ENCODE results near the gene NARF.

The NARF gene

DNA sequence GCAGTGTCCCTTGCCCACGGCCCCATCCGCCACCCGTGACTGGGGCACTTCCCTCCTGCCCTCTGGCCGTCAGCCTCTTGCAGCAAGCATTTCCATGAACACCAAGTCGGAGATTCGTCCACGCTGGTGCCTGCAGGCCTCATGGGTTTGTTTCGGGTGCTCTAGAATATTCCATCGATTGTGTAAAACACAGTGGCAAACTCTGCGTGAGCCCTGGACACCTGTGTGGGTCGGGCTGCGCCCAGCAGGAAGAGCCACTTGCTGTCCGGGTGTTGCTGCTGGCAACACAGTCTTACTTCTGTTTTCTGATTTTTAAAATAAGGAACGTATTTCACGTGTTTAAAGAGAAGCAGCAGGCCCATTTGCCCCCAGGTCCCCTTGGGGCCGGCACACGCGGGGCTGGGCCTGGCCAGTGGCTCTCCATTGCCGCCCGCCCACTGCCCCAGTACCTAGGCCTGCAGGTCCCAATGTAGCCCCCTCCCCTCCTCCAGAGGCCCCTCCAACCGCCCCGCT lies 18.0 kb upstream of the NARF start:
- Mint-ChIP-seq H3K4me3 (no peak overlapping the region), H3K4me1 (peaks cover 3% of the 10 kb centered on the region), H3K27ac (peak overlapping the region; percentile 31), H3K9me3 (no peaks in the 10 kb centered on the region), H3K36me3 (no peaks in the 10 kb centered on the region), H3K27me3 (no peaks in the 10 kb centered on the region)

DNA sequence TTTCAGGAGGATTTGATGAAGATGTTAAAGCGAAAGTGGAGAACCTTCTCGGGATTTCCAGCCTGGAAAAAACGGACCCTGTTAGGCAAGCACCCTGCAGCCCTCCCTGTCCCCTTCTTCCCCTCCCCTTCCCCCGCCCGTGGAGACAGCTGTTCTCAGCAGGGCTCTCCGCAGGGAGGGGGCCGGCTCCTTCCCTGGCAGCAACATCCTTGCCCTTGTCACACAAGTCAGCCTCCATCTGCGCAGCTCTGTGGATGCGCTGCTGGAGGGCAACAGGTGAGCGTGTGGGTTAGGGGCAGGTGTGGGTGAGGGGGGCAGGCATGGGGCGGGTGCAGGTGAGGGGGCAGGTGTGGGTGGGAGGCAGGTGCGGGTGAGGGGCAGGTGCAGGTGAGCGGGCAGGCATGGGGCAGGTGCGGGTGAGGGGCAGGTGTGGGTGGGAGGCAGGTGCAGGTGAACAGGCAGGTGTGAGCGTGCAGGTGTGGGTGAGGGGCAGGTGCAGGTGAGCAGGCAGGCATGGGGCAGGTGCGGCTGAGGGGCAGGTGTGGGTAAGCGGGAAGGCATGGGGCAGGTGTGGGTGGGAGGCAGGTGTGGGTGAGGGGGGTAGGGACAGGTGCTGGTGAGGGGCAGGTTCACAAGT lies 17.4 kb upstream of the NARF start:
- H3K36me3 Mint-ChIP-seq, result no peaks in the 10 kb centered on the region
- peaks cover 5% of the 10 kb centered on the region for H3K4me1 Mint-ChIP-seq
- H3K27ac Mint-ChIP-seq, result no peak overlapping the region
- H3K4me3 Mint-ChIP-seq, result no peak overlapping the region
- no peaks in the 10 kb centered on the region for H3K27me3 Mint-ChIP-seq
- H3K9me3 Mint-ChIP-seq, result no peaks in the 10 kb centered on the region

DNA sequence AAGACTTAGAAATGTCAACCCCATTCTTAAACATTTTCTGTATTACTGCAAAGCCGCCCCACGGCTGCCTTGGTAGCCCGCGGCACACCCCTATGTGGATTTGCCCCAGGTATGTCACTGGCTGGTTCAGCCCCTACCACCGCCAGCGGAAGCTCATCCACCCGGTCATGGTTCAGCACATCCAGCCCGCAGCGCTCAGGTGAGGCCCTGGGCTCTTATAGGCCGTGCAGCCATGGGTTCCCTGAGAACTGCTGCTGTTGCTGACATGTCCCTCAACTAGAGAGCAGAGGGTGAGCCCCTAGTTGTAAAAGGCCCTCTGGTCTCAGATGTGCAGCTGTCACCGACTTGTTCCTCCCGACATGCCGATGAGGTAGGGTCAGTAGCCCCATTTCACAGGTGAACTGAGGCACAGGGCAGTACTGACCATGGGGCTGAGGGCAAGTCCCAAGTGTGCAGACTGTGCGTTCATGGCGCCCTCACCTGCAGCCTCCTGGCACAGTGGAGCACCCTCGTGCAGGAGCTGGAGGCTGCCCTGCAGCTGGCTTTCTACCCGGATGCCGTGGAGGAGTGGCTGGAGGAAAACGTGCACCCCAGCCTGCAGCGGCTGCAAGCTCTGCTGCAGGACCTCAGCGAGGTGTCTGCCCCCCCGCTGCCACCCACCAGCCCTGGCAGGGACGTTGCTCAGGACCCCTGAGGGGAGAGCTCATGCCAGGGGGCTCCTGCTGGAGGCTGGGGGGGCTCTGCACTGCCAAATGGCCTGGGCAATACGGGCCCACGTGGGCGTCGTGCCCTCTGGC lies 16.7 kb upstream of the NARF start:
- no peak overlapping the region for H3K27ac Mint-ChIP-seq
- no peaks in the 10 kb centered on the region for H3K9me3 Mint-ChIP-seq
- H3K4me1 Mint-ChIP-seq, result peaks cover 11% of the 10 kb centered on the region
- H3K4me3 Mint-ChIP-seq, result no peak overlapping the region
- no peaks in the 10 kb centered on the region for H3K36me3 Mint-ChIP-seq
- no peaks in the 10 kb centered on the region for H3K27me3 Mint-ChIP-seq

DNA sequence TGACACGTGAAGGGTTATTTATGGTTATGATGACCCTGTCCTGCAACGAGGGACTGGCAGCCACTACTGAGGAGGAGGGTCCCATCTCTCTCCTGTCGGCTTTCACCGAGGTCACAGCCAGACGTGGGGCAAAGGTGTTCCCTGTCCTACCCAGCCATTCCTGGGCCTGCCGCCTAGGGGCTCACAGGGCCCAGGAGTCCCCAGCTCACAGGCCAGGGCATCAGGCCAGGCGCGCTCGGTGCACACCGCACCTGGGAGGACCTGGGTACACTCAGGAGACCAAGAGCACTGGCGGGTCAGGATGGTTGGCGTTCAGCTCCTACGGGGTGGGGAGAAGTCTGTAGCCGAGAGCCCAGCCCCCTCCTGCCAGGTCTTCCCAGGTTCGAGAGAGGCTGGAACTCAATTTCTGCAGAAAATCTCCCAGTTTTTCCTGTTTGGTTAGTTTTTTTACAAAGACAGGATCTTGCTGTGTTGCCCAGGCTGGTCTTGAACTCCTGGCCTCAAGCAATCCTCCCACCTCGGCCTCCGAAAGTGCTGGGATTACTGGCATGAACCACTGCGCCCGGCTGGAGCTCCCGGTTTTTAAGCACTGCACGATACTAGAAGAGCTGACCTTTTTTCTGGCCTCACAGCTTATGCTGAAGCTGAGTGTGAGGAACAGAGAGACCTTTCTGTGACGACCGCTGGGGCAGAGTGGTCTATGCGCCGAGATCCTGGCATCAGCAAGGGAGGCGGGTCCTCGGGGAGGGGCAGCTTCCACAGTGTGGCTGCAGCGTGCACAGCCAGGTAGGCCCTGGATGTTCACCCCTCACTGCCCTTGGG lies 15.7 kb upstream of the NARF start:
- Mint-ChIP-seq H3K4me3 (no peak overlapping the region), H3K27ac (no peak overlapping the region), H3K36me3 (peaks cover 1% of the 10 kb centered on the region), H3K27me3 (no peaks in the 10 kb centered on the region), H3K4me1 (peaks cover 16% of the 10 kb centered on the region), H3K9me3 (no peaks in the 10 kb centered on the region)

DNA sequence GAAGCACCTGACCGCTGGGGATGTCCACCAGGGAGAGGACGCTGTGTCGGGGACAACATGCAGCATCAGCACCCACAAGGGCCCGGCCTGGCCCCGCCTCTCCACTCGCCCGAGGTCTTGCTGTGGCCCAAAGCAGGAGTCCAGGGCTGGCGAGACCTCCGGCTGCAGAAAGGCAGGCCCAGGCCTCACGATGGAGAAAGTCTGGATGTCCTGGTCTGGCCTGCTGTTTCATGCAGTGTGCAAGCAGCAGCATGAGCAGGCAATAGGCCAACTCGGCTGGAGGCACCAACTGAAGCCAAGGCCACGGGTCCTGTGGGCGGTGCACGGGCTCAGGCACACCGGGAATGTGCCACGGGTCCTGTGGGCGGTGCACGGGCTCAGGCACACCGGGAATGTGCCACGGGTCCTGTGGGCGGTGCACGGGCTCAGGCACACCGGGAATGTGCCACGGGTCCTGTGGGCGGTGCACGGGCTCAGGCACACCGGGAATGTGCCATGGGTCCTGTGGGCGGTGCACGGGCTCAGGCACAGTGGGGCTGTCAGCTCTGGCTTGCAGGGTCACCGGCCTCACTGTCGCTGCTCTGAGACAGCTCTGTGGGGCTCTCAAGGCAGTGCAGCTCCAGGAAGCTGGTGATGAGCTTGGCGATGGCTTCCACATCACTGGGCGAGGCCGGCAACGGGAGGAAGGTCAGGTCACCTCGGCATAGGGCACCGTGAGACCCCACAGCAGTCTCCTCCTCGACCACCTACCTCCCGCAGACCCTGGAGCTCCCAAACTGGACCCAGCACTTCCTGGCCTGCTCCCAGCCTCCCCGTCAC lies 14.9 kb upstream of the NARF start:
- Mint-ChIP-seq H3K27me3 (no peaks in the 10 kb centered on the region), H3K9me3 (no peaks in the 10 kb centered on the region), H3K4me3 (no peak overlapping the region), H3K36me3 (peaks cover 1% of the 10 kb centered on the region), H3K27ac (no peak overlapping the region), H3K4me1 (peaks cover 18% of the 10 kb centered on the region)

DNA sequence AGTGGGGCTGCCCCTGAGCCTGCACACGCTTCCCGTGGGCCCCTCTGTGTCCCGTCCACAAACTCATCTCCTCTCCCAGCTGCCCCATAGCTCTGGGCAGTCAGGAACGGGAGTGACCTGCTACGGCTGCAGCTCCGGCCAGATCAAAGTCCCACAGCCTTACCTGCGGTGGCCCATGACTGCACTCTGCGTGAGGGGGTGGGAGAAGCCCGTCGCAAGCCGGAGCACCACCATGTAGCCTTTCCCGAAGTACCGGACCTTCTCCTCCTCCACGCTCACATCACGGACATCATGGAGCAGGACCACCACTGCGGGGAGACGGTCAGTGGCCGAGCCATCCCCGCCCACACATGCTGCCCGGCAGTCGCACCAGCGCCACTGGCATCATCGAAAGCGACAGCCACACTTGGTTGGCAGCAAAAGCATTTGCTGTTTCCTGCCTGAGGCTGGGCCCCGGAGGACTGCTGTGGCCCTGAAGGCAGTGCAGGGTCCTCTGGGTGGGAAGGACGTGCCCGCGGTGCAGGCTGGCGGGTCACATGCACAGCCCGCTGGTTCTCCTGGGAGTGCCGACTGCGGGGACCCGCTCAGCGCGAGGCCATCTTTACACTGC lies 14.2 kb upstream of the NARF start:
- H3K9me3 Mint-ChIP-seq, result no peaks in the 10 kb centered on the region
- no peak overlapping the region for H3K4me3 Mint-ChIP-seq
- no peak overlapping the region for H3K27ac Mint-ChIP-seq
- H3K27me3 Mint-ChIP-seq, result no peaks in the 10 kb centered on the region
- peaks cover 22% of the 10 kb centered on the region for H3K4me1 Mint-ChIP-seq
- peaks cover 1% of the 10 kb centered on the region for H3K36me3 Mint-ChIP-seq

DNA sequence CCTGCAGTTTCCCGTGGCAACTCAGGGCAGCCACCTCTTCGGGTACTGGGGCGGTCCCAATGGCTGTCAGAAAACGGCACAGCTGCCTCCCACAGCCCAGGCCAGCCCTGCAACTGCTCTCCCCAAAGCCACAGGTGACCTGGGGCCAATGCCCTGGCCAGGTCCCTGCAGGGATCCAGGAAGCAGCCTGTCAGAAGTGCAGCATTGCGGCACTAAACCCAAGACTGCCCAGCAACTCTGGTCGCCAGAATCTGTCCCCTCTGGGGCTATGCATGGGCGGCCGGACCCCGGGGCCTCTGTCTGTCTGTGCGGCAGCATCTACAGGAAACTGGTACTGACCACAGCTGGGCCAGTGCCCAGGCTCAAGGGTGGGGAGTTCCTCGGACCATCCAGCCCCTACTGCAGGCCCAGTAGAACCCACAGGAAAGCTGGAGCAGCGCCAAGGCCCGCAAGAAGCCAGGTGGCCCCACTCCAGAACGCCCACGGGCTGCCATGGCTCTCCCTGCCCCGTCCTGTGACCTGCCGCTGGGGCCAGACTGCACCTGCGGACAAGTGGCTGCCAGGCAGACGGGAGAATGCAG lies 13.5 kb upstream of the NARF start:
- Mint-ChIP-seq H3K4me1 (peaks cover 26% of the 10 kb centered on the region), H3K9me3 (no peaks in the 10 kb centered on the region), H3K36me3 (peaks cover 1% of the 10 kb centered on the region), H3K27ac (no peak overlapping the region), H3K4me3 (no peak overlapping the region), H3K27me3 (no peaks in the 10 kb centered on the region)

DNA sequence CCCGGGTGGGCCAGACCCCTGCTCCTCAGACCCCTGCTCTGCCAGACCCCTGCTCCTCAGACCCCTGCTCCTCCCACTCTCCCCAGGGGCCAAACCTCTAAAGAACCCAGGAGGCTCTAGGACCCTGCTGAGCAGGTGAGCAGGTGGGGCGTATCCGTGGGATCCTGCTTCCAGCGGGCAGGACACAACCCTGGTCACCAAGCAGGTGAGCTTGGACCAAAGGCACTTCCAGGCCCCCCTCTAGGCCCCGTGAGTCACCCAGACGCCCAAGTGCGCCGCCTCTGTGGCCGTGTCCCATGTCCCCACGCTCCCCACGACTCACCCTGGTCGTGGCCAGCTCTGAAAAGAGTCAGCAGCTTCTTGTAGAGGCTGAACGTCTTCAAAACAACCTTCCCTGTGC lies 13.0 kb upstream of the NARF start:
- Mint-ChIP-seq H3K4me3 (no peak overlapping the region), H3K27me3 (no peaks in the 10 kb centered on the region), H3K36me3 (peaks cover 1% of the 10 kb centered on the region), H3K4me1 (peaks cover 26% of the 10 kb centered on the region), H3K9me3 (no peaks in the 10 kb centered on the region), H3K27ac (no peak overlapping the region)

DNA sequence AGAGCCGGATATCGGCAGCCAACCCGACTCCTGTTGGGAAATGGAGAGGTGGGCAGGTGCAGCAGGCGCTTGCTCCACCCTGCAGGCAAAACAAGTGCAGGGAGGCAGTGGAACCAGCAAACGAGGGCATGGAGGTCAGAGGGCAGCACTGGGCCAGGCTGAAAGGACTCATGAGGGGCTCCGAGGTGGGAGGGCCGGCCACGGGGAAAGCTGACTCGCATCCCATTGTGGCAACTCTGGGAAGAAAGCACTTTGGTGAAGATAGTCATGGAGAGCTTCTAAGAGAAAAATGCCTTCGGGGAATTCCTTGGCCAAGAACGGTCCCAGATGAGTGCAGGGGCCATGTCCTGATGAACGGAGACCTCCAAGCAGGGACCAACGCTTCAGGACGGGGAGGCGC lies 12.4 kb upstream of the NARF start:
- peaks cover 31% of the 10 kb centered on the region for H3K4me1 Mint-ChIP-seq
- H3K27ac Mint-ChIP-seq, result no peak overlapping the region
- peaks cover 1% of the 10 kb centered on the region for H3K36me3 Mint-ChIP-seq
- H3K4me3 Mint-ChIP-seq, result no peak overlapping the region
- no peaks in the 10 kb centered on the region for H3K27me3 Mint-ChIP-seq
- no peaks in the 10 kb centered on the region for H3K9me3 Mint-ChIP-seq

DNA sequence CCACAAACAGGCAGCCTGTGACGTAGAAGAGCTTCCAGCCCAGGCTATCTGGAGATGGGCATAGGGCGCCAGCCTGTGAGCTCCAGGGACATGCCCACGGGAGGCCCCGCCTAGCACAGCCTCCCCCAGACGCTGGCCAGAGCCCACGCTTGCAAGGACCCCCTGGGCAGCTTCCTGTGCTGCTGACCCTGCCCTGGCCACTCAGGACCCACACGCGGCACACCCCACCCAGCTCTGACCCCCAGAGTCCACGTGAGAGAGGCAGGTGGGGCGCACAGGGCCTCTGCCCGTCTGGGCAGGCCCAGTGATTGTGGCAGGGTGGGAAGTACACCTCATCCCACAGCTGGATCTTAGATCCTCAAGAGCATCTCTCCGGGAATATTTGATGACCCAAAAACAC lies 11.9 kb upstream of the NARF start:
- peak overlapping the region; percentile 90 for H3K27ac Mint-ChIP-seq
- H3K4me1 Mint-ChIP-seq, result peaks cover 36% of the 10 kb centered on the region
- no peaks in the 10 kb centered on the region for H3K9me3 Mint-ChIP-seq
- peaks cover 1% of the 10 kb centered on the region for H3K36me3 Mint-ChIP-seq
- no peaks in the 10 kb centered on the region for H3K27me3 Mint-ChIP-seq
- H3K4me3 Mint-ChIP-seq, result no peak overlapping the region

DNA sequence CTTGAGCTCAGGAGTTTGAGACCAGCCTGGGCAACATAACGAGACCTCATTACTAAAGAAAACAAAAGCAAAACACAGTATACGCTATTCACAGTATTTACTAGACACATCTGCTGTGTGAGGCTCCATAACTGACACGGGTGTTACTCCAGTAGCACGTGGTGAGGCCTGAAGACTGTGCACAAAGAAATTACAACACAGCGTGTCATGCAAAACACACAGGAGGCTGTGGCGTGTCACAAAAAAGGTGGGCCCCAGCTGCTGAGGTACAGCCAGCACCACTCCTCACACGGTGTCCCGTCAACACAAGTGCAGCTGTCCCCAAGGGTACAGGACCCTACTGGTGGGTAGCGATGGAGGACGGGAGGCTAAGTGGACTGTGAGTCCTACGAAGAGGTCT lies 10.7 kb upstream of the NARF start:
- Mint-ChIP-seq H3K36me3 (peaks cover 1% of the 10 kb centered on the region), H3K4me3 (peak overlapping the region; percentile 55), H3K9me3 (no peaks in the 10 kb centered on the region), H3K27me3 (no peaks in the 10 kb centered on the region), H3K4me1 (peaks cover 45% of the 10 kb centered on the region), H3K27ac (peak overlapping the region; percentile 93)

DNA sequence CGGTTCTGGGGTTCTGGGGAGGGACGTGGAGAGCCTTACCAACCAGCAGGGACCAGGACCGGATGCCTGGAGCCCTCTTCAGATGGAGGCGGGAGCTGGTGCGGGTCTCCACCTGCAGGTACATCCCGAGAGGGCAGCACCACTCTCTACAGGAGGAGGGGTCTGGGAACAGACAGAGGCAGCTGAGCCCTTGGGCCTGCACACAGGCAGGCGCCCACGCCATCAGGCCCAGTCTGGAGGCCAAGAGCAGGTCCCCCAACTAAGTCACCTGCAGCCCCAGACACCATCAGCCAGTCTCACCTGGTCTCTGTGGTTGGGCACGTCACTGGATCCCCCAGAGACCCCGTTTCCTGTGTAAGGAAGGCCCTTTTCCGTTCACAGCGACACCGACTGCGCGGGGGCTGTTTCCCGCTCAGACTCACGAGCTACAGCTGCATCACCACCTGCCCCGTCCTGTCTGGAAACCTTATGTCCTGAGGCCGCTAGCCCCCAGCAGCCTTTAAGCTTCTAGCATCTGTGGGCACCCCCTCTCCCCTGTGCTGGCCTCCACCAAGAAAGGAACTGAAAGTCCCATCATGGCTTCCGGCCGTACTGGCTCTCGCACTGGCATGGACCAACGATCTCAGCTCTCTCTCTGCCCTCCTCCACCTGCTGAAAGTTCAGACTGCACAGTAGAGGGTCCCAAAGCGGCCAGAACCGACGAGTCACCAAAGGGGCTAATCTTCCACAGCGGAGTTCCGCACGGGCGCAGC lies 9.2 kb upstream of the NARF start:
- H3K27ac Mint-ChIP-seq, result peak overlapping the region; percentile 99
- H3K36me3 Mint-ChIP-seq, result peaks cover 1% of the 10 kb centered on the region
- H3K9me3 Mint-ChIP-seq, result no peaks in the 10 kb centered on the region
- peak overlapping the region; percentile 97 for H3K4me3 Mint-ChIP-seq
- peaks cover 45% of the 10 kb centered on the region for H3K4me1 Mint-ChIP-seq
- no peaks in the 10 kb centered on the region for H3K27me3 Mint-ChIP-seq

DNA sequence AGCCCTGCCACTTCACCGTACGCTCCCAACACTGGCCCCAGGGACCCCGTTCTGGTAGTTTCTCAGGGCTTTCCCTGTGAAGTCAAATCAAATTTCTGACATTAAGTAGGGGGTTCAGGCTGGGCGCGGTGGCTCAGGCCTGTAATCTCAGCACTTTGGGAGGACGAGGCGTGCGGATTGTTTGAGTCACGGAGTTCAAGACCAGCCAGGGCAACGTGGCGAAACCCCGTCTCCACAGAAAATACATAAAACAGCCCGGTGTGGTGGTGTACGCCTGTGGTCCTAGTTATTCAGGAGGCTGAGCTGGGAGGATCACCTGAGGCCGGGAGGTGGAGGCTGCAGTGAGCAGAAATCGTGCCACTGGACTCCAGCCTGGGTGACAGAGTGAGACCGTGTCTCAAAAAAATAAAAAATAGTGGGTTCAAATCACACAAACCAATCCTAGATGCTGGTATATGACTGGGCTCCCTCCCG lies 8.6 kb upstream of the NARF start:
- peak overlapping the region; percentile 99 for H3K27ac Mint-ChIP-seq
- H3K27me3 Mint-ChIP-seq, result no peaks in the 10 kb centered on the region
- H3K4me3 Mint-ChIP-seq, result peak overlapping the region; percentile 97
- peaks cover 1% of the 10 kb centered on the region for H3K36me3 Mint-ChIP-seq
- H3K4me1 Mint-ChIP-seq, result peaks cover 45% of the 10 kb centered on the region
- no peaks in the 10 kb centered on the region for H3K9me3 Mint-ChIP-seq

All from activated naive CD4-positive, alpha-beta T cell treated with anti-CD3 and anti-CD28 coated beads, Interleukin-2, amount 50 U/mL, for 24 hours (primary cell).